HepG2 (cell line): ENCODE measurements around the gene TUBA4B. TPM values are rescaled to one million over a fixed set of nuclear protein-coding genes. Genes with fewer than 3 reads are reported as not detected.
"Not testable (repeated sequence)": the region's sequence is repeated elsewhere in the genome, so short reads cannot be mapped to it uniquely, and the experiment has no call there.

Experiments used
- ATAC-seq: fragments of 200-7000 bp; cut with Tn5 transposase; 3 replicates; pipeline ENCODE4 v1.9.1; 2020; ENCODE audit warnings: mild to moderate bottlenecking, moderate library complexity
- BruUV-seq: library from RNA; stranded (reverse); fragments of 400-500 nt; replicated peaks from 2 replicates; lab custom pipeline; 2021; lab: Mats Ljungman, UMichigan
- CTCF ChIA-PET: fragments of 300-600 bp; formaldehyde crosslinking; extraction: SDS; loops from one replicate; lab custom pipeline; 2021; ENCODE audit warnings: low total read pairs, inconsistent platforms, low intra/inter-chr PET ratio; lab: Yijun Ruan, JAX
- POLR2A ChIA-PET: fragments of 350-600 bp; sonication (Branson Sonifier 250); formaldehyde crosslinking; loops from one replicate; lab custom pipeline; 2020; ENCODE audit warnings: antibody characterized with exemption, inconsistent platforms; lab: Yijun Ruan, JAX
- DNase-seq: peaks from one replicate; pipeline ENCODE4 v3.0.0-alpha.2; 2015; ENCODE audit warnings: low spot score
- FAIRE-seq: peaks from 3 replicates; lab custom pipeline; 2011; peaks lifted over from hg19 to GRCh38; lab: Jason Lieb, UNC
- H2AFZ ChIP-seq: one replicate; pipeline ENCODE4 v1.6.1; 2011; ENCODE audit warnings: low read length, inconsistent platforms
- H3K27ac ChIP-seq: fragments of 300-600 bp; 3 replicates; pipeline ENCODE4 v1.8.0; 2011; ENCODE audit warnings: mixed run types, mild to moderate bottlenecking, mixed read lengths, low read length, inconsistent platforms; ENCODE audit not compliant: insufficient read depth; ENCODE audit errors: extremely low read length
- H3K27me3 ChIP-seq, 2 experiments: fragments of 200-600 bp in 1 of 2; 2 replicates in 1 of 2; 3 replicates in 1 of 2; pipeline versions ENCODE4 v1.6.0 to v1.8.0; 2011; ENCODE audit warnings: low read length in 2 of 2, mild to moderate bottlenecking in 2 of 2, moderate library complexity in 2 of 2, inconsistent platforms in 1 of 2; ENCODE audit not compliant: insufficient read depth in 2 of 2, control insufficient read depth in 1 of 2
- H3K36me3 ChIP-seq, 2 experiments: fragments of 200-600 bp in 1 of 2; replicated peaks in 1 of 2; 2 replicates in 1 of 2; 3 replicates in 1 of 2; pipeline versions ENCODE4 v1.5.1 to v1.8.0; 2011; ENCODE audit warnings: low read length in 2 of 2, inconsistent platforms in 1 of 2; ENCODE audit not compliant: insufficient read depth in 2 of 2, control insufficient read depth in 1 of 2
- H3K4me1 ChIP-seq: 2 replicates; pipeline ENCODE4 v1.5.1; 2012; ENCODE audit warnings: low read length, inconsistent platforms; ENCODE audit not compliant: insufficient read depth
- H3K4me2 ChIP-seq: 2 replicates; pipeline ENCODE4 v1.6.0; 2011; ENCODE audit warnings: low read depth, low read length, inconsistent platforms
- H3K4me3 ChIP-seq, 3 experiments: fragments of 200-600 bp in 1 of 3; sonication (generic), shearing (Covaris generic) in 1 of 3; replicated peaks in 1 of 3; 2 replicates each; pipeline ENCODE4 v1.5.1; 2011 to 2016; ENCODE audit warnings: low read length in 3 of 3, inconsistent platforms in 2 of 3, low read depth in 2 of 3, mild to moderate bottlenecking in 2 of 3, control low read depth in 1 of 3, mixed read lengths in 1 of 3; ENCODE audit not compliant: insufficient read depth in 1 of 3
- H3K79me2 ChIP-seq: one replicate; pipeline ENCODE4 v1.6.1; 2011; ENCODE audit warnings: low read length, inconsistent platforms; ENCODE audit not compliant: insufficient read depth
- H3K9ac ChIP-seq: 2 replicates; pipeline ENCODE4 v1.6.0; 2011; ENCODE audit warnings: mild to moderate bottlenecking, low read depth, low read length, inconsistent platforms; ENCODE audit not compliant: insufficient read depth
- H3K9me3 ChIP-seq: 2 replicates; pipeline ENCODE4 v1.5.1; 2012; ENCODE audit warnings: mild to moderate bottlenecking, low read length
- H4K20me1 ChIP-seq: 2 replicates; pipeline ENCODE4 v1.6.0; 2011; ENCODE audit warnings: inconsistent platforms, mild to moderate bottlenecking, low read length, moderate library complexity; ENCODE audit not compliant: insufficient read depth
- AGO2 ChIP-seq: fragments of 200-400 bp; formaldehyde crosslinking; optimal IDR thresholded peaks from 2 replicates; pipeline ENCODE3; 2017; ENCODE audit warnings: mild to moderate bottlenecking, low read depth, low read length, moderate library complexity
- ATM ChIP-seq: fragments of 450-650 bp; IDR thresholded peaks from 2 replicates; pipeline ENCODE4 v1.7.1; 2017; ENCODE audit warnings: mild to moderate bottlenecking, borderline replicate concordance
- HIC2 ChIP-seq: sonication (generic); formaldehyde crosslinking; IDR thresholded peaks from 2 replicates; pipeline ENCODE4 v1.9.0; 2022; ENCODE audit warnings: low read depth, missing genetic modification reagents
- PHF5A ChIP-seq: IDR thresholded peaks from one replicate; pipeline ENCODE4 v1.6.1; 2018; ENCODE audit warnings: low read depth, missing genetic modification reagents; ENCODE audit not compliant: unreplicated experiment
- WGBS: methylation state at CpG from one replicate; pipeline ENCODE4 v1.1.6; 2017; ENCODE audit warnings: low lambda C conversion rate; 5-methylcytosine and 5-hydroxymethylcytosine counted together
- in situ Hi-C: cut with HindIII; loops from 2 replicates; pipeline ENCODE4 v1.10.0; 2017; ENCODE audit warnings: low pct_unique_long_range_greater_than_20kb; ENCODE audit not compliant: extremely low pct_ligation_motif_present
- intact Hi-C: fragments of 100-400 bp; cut with micrococcal nuclease; formaldehyde crosslinking; loops from one replicate; pipeline ENCODE4 v1.10.0; 2022; ENCODE audit not compliant: unreplicated experiment
- polyA plus RNA-seq, 8 experiments: library from polyadenylated mRNA; depleted of rRNA in 3 of 8; stranded (reverse) in 7 of 8; unstranded in 1 of 8; fragments of >200 nt; fragmentation: Illumina TruSeq in 4 of 8; extraction: Trizol in 4 of 8; gene quantifications; 2 replicates each; pipeline versions ENCODE4 v1.2.1 to v1.2.3, GENCODE V29; 2011 to 2016; ENCODE audit warnings: low read depth in 4 of 8, missing spikeins in 1 of 8, mixed read lengths in 1 of 8; ENCODE audit not compliant: insufficient read depth in 1 of 8
- total RNA-seq, 5 experiments: library from RNA; depleted of rRNA; stranded (reverse); fragments of >200 nt; fragmentation: Illumina TruSeq; extraction: Trizol; gene quantifications; 2 replicates each; pipeline ENCODE4 v1.2.3, GENCODE V29; 2016; ENCODE audit warnings: low read depth in 1 of 5

The TUBA4B gene
- total and polyA plus RNA-seq, 2 of the 13 experiments (the other 11 are each of a cell fraction or from before 2014, with no cell fraction given): 0.18 to 0.22 TPM

- TF ChIP-seq HIC2 (CRISPR knock-in tag): no peak
- TF ChIP-seq PHF5A (CRISPR knock-in tag): no peak
- TF ChIP-seq AGO2: peak; percentile 31
- no peak for TF ChIP-seq ATM
Measured at GRCh38 chr2:219286436-219287115, 33.5 kb downstream of the TUBA4B start (continued).

- intact Hi-C loops, H3K36me3 ChIP-seq, H2AFZ ChIP-seq, CTCF ChIA-PET, H3K27ac ChIP-seq, BruUV-seq, in situ Hi-C loops, H3K9ac ChIP-seq, FAIRE-seq, H3K9me3 ChIP-seq, H4K20me1 ChIP-seq, H3K4me3 ChIP-seq, H3K79me2 ChIP-seq, H3K4me2 ChIP-seq, DNase-seq, ATAC-seq: not testable (repeated sequence)
- WGBS: 84% methylated on average over 6 of the region's 6 CpGs
- POLR2A ChIA-PET: interaction anchor here (0.9 to 3.0 kb wide), 9 partner anchors 8 to 195 kb away, joined by 3 to 14 read pairs (median 5); partner anchors contain the start of genes CNPPD1, DNAJB2, GLB1L and STK16
- Histone ChIP-seq H3K27me3 (peaks cover 0 to 20% of the 10 kb centered on the region in 2 experiments; a peak in 4 of 5 replicates), H3K4me1 (peaks cover 11% of the 10 kb centered on the region; the same call in 1 of the 2 replicates)
Measured at GRCh38 chr2:219287116-219287440, 34.0 kb downstream of the TUBA4B start.
